Panc1 (cell line): ENCODE data around the gene CSF2RB. TPM values are rescaled to one million over a fixed set of nuclear protein-coding genes. Genes with fewer than 3 reads are reported as not detected.

Experiments used
- ATAC-seq: fragments of 200-7000 bp; cut with Tn5 transposase; 2 replicates; pipeline ENCODE4 v1.9.1; 2020; ENCODE audit warnings: mild to moderate bottlenecking, moderate library complexity
- BruUV-seq: library from RNA; stranded (reverse); fragments of 400-500 nt; replicated peaks from 2 replicates; lab custom pipeline; 2021; lab: Mats Ljungman, UMichigan
- CTCF ChIA-PET: fragments of 300-600 bp; sonication (Branson Sonifier 250); formaldehyde crosslinking; loops from one replicate; lab custom pipeline; 2022; ENCODE audit warnings: antibody characterized with exemption; lab: Charles Lee
- POLR2A ChIA-PET: fragments of 300-600 bp; sonication (Branson Sonifier 250); formaldehyde crosslinking; loops from one replicate; lab custom pipeline; 2022; ENCODE audit warnings: antibody characterized with exemption; lab: Charles Lee
- DNase-seq: peaks from one replicate; pipeline ENCODE4 v3.0.0-alpha.2; 2010; ENCODE audit warnings: low read depth, low spot score
- H3K27ac ChIP-seq: 2 replicates; pipeline ENCODE4 v1.5.1; 2011; ENCODE audit warnings: mild to moderate bottlenecking, low read length, inconsistent platforms
- H3K27me3 ChIP-seq: fragments of 200-500 bp; sonication (Bioruptor generic); 2 replicates; pipeline ENCODE4 v1.6.0; 2014; ENCODE audit warnings: low read length, inconsistent platforms; ENCODE audit not compliant: control insufficient read depth, insufficient read depth
- H3K36me3 ChIP-seq: fragments of 200-500 bp; sonication (Bioruptor generic); 2 replicates; pipeline ENCODE4 v1.5.1; 2014; ENCODE audit warnings: inconsistent platforms, mild to moderate bottlenecking, low read length, moderate library complexity; ENCODE audit not compliant: control insufficient read depth, insufficient read depth
- H3K4me1 ChIP-seq: 2 replicates; pipeline ENCODE4 v1.5.1; 2011; ENCODE audit warnings: inconsistent platforms, mild to moderate bottlenecking, low read length, moderate library complexity; ENCODE audit not compliant: control insufficient read depth, insufficient read depth
- H3K4me3 ChIP-seq, 2 experiments: 2 replicates each; pipeline ENCODE4 v1.5.1; 2011 to 2012; ENCODE audit warnings: low read depth in 2 of 2, low read length in 2 of 2, mild to moderate bottlenecking in 2 of 2, inconsistent platforms in 1 of 2, moderate library complexity in 1 of 2
- H3K9me3 ChIP-seq: fragments of 200-500 bp; sonication (Bioruptor generic); 2 replicates; pipeline ENCODE4 v1.5.1; 2014; ENCODE audit warnings: low read depth, mild to moderate bottlenecking, inconsistent platforms, low read length, moderate library complexity; ENCODE audit not compliant: control insufficient read depth, insufficient read depth
- CTCF ChIP-seq: fragments of 450-650 bp; IDR thresholded peaks from 2 replicates; pipeline ENCODE4 v1.5.1; 2017; ENCODE audit warnings: mild to moderate bottlenecking
- POLR2AphosphoS5 ChIP-seq: IDR thresholded peaks from 2 replicates; pipeline ENCODE4 v1.6.1; 2012; ENCODE audit warnings: mild to moderate bottlenecking, low read depth, low read length, moderate library complexity
- REST ChIP-seq, 2 experiments: IDR thresholded peaks; 2 replicates each; pipeline ENCODE4 v1.6.1; 2011 to 2012; ENCODE audit warnings: low read depth in 2 of 2, control low read depth in 1 of 2, low read length in 1 of 2, mild to moderate bottlenecking in 1 of 2, moderate library complexity in 1 of 2; ENCODE audit not compliant: insufficient read depth in 1 of 2
- SIN3A ChIP-seq: IDR thresholded peaks from 2 replicates; pipeline ENCODE4 v1.6.1; 2012; ENCODE audit warnings: low read depth, mild to moderate bottlenecking, low read length, moderate library complexity, borderline replicate concordance; ENCODE audit not compliant: insufficient read depth
- TCF7L2 ChIP-seq: IDR thresholded peaks from 2 replicates; pipeline ENCODE4 v1.6.1; 2011; ENCODE audit warnings: mild to moderate bottlenecking, low read depth, low read length, inconsistent platforms
- in situ Hi-C: cut with HindIII; loops from 2 replicates; pipeline ENCODE4 v1.10.0; 2016; ENCODE audit warnings: low sequenced_read_pairs, low pct_unique_long_range_greater_than_20kb
- intact Hi-C: fragments of 100-400 bp; cut with micrococcal nuclease; formaldehyde crosslinking; loops from one replicate; pipeline ENCODE4 v1.10.0; 2022; ENCODE audit not compliant: unreplicated experiment
- total RNA-seq: library from RNA; stranded (reverse); gene quantifications from one replicate; pipeline ENCODE4 v1.2.1, GENCODE V29; 2021; ENCODE audit not compliant: unreplicated experiment

The CSF2RB gene
- total RNA-seq, 1 experiment from 2014 or later, result not detected

GRCh38 chr22:36900880-36901279 is 12.5 kb upstream of the CSF2RB start:
- ChIA-PET POLR2A (no interaction called here), CTCF (no interaction called here)
- H3K36me3 ChIP-seq, result no peaks in the 10 kb centered on the region
- intact Hi-C loops (no loop called here), in situ Hi-C loops (no loop called here)
- TF ChIP-seq TCF7L2 (no peak), CTCF (no peak), POLR2AphosphoS5 (no peak), REST (IDR thresholded peaks at IDR 0.05; ENCODE audit: insufficient read depth in 1 of 2, low read depth in 2 of 2, low read length in 1 of 2) (no peak), SIN3A (no peak)
- ATAC-seq (no peak), DNase-seq (no peak)
- H3K4me3 ChIP-seq, result no peak overlapping the region
- H3K27me3 ChIP-seq, result no peaks in the 10 kb centered on the region
- BruUV-seq, result no TSS peak
- no peaks in the 10 kb centered on the region for H3K4me1 ChIP-seq
- H3K27ac ChIP-seq, result no peak overlapping the region
- H3K9me3 ChIP-seq, result no peaks in the 10 kb centered on the region

- CTCF ChIA-PET, result no interaction called here
- in situ Hi-C loops, result no loop called here
Measured at GRCh38 chr22:36901411-36902142, 11.9 kb upstream of the CSF2RB start.

More at GRCh38 chr22:36901411-36902142, 11.9 kb upstream of the CSF2RB start:
- Histone ChIP-seq H3K27me3 (no peaks in the 10 kb centered on the region), H3K27ac (no peak overlapping the region), H3K4me3 (no peak overlapping the region), H3K9me3 (no peaks in the 10 kb centered on the region), H3K4me1 (no peaks in the 10 kb centered on the region), H3K36me3 (no peaks in the 10 kb centered on the region)
- intact Hi-C loops, result no loop called here
- DNase-seq (no peak), ATAC-seq (no peak)
- POLR2A ChIA-PET, result no interaction called here
- BruUV-seq, result no TSS peak
- no peak for TF ChIP-seq REST (IDR thresholded peaks at IDR 0.05; ENCODE audit: insufficient read depth in 1 of 2, low read depth in 2 of 2, low read length in 1 of 2)
- TF ChIP-seq SIN3A, result no peak
- TF ChIP-seq TCF7L2, result no peak
- TF ChIP-seq POLR2AphosphoS5, result no peak
- no peak for TF ChIP-seq CTCF
